HG03066 (cell line): ENCODE results near the gene NOL6.
"Not testable (repeated sequence)": the region's sequence is repeated elsewhere in the genome, so short reads cannot be mapped to it uniquely, and the experiment has no call there.

Source experiments
- ATAC-seq: cut with Tn5 transposase; IDR thresholded peaks from one replicate; pipeline ENCODE4 v1.9.1; 2021; ENCODE audit warnings: low read depth; ENCODE audit not compliant: unreplicated experiment

The NOL6 gene, protein sequence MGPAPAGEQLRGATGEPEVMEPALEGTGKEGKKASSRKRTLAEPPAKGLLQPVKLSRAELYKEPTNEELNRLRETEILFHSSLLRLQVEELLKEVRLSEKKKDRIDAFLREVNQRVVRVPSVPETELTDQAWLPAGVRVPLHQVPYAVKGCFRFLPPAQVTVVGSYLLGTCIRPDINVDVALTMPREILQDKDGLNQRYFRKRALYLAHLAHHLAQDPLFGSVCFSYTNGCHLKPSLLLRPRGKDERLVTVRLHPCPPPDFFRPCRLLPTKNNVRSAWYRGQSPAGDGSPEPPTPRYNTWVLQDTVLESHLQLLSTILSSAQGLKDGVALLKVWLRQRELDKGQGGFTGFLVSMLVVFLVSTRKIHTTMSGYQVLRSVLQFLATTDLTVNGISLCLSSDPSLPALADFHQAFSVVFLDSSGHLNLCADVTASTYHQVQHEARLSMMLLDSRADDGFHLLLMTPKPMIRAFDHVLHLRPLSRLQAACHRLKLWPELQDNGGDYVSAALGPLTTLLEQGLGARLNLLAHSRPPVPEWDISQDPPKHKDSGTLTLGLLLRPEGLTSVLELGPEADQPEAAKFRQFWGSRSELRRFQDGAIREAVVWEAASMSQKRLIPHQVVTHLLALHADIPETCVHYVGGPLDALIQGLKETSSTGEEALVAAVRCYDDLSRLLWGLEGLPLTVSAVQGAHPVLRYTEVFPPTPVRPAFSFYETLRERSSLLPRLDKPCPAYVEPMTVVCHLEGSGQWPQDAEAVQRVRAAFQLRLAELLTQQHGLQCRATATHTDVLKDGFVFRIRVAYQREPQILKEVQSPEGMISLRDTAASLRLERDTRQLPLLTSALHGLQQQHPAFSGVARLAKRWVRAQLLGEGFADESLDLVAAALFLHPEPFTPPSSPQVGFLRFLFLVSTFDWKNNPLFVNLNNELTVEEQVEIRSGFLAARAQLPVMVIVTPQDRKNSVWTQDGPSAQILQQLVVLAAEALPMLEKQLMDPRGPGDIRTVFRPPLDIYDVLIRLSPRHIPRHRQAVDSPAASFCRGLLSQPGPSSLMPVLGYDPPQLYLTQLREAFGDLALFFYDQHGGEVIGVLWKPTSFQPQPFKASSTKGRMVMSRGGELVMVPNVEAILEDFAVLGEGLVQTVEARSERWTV

DNA sequence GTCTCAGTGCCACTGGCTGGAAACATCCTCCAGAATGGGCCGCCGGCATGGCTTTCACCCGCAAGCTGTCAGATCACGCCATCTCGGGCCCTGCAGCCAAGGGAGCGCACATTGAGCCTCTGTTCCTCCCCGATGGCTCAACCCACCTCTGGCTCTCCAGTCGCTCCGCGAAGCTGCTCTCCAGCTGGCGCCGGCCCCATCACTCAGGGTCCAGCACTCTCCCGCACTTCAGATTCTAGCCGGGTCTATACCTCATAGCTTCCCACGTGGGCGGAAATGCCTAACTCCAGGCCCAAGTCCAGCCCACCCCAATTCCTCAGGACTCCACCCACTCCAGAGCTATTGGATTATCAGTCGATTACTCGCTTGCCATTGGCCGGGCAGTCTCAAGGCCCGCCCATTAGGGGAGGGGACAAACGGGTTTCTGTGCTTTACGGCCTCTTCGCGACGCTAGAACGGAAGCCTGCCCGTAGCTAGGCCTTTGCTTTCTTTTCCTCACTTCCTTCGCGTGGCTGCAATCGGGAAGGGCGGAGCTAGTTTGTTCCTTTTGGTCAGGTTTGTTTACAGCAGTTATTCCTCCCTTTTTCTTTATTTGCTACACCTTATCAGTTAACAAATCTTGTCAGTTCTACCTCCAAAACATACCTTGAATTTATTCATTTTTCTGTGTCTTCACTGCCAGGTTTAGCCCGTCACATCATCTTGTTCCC, at the start of gene NOL6:
NOL6 (minus strand) TSS at position 282 of the 710 bp plus-strand sequence; CDS start at position 200, 82 bp downstream.
- ATAC-seq: peak; percentile 98

DNA sequence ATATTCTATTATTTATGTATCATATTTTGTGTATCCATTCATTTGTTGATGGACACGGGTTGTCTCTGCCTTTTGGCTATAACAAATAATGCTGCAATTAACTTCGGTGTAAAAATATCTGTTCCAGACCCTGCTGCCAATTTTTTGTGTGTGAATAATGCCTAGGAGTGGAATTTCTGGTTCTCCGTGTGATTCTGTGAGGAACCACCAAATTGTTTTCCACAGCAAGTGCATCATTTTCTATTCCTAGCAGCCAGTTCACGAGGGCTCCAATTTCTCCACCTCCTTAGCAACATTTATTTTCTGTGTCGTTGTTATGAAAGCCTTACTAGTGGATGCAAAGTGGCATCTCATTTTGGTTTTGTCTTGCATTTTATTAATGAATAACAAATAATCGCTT, 48.1 kb upstream of the NOL6 start:
- not testable (repeated sequence) for ATAC-seq

DNA sequence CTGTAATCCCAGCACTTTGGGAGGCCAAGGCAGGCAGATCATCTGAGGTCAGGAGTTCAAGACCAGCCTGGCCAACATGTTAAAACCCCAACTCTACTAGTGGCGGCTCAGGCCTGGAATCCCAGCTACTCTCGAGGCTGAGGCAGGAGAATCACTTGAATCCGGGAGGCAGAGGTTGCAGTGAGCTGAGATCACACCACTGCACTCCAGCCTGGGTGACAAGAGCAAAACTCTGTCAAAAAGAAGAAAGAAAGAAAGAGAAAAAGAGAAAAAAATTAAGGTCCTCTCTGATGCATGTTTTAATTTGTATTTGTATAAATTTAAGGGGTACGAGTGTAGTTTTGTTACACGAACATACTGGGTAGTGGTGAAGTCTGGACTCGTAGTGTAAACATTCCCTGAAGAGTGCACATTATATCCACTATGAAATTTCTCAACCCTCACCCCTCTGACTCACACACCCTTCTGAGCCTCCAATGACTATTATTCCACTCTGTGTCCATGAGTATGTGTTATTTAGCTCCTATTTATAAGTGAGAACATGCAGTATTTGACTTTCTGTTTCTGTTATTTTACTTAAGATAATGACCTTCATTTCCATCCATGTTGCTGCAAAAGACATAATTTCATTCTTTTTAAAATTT, 44.3 kb upstream of the NOL6 start:
- ATAC-seq: not testable (repeated sequence)

DNA sequence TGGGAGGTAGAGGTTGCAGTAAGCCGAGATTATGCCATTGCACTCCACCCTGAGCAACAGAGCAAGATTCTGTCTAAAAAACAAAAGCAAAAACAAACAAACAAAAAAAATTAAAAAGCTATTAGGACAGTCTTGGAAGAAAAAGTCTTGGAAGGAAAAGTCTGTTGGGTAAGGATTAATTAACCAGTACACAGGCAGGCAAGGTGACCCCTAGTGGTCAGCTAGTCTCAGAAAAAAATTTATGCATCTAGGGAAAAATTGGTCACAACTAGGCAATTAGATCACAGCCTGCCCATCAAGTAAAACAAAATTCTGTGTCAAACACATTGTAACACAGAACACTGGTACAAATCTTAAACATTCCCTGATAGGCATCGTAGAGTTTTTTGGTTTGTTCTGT, 43.6 kb upstream of the NOL6 start:
- ATAC-seq: no peak

DNA sequence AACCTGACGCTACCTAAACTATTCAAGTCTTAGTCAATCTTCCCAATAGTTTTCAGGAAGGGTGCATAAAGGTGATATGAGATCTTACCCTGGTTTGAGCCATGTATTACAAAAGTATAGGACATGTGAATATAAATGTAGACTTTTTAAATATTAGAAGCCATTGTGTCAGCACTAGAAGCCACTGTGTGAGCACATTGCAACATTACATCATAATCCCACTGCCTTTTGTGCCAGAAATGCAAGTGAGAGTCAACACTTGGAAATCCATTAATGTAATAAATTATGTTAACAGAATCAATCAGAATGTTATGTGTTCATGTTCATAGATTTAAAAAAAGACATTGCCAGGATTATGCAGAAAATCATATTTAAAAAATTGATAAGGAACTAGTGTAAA, 42.7 kb upstream of the NOL6 start:
- not testable (repeated sequence) for ATAC-seq

DNA sequence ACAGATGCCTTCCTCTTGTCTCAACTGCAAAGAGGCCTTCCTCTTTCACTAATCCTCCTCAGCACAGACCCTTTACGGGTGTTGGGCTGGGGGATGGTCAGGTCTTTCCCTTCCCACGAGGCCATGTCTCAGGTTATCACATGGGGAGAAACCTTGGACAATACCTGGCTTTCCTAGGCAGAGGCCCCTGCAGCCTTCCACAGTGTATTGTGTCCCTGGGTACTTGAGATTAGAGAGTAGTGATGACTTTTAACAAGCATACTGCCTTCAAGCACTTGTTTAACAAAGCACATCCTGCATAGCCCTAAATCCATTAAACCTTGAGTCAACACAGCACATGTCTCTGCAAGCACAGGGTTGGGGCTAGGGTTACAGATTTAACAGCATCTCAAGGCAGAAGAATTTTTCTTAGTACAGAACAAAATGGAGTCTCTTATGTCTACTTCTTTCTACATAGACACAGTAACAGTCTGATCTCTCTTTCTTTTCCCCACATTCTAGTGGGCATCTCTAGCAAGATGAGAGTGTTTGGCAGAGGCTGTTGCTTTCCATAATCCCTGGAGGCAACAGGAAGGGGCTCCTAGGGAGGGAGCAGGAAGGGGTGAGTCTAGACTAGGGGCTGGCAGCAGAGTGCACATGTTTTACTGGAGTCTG, 41.7 kb upstream of the NOL6 start:
- ATAC-seq: not testable (repeated sequence)

DNA sequence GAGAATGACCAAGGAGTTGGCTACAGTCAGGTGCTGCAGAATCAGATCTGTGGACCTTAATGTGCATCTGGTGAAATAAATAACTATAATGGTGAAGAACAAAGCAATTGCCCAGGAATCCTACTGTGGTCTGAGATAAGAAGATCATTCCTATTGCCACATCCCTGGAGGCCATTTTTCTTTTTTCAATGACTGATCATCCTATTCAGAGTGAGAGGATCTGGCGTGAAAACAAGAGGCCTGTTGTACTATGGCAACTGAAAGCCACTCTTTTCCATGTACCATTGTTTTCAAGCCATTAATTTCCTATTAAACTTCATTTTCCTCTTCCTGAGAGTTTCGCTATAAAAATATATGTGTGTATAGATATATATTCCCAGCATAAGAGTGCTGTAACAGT, 38.8 kb upstream of the NOL6 start:
- ATAC-seq: not testable (repeated sequence)

DNA sequence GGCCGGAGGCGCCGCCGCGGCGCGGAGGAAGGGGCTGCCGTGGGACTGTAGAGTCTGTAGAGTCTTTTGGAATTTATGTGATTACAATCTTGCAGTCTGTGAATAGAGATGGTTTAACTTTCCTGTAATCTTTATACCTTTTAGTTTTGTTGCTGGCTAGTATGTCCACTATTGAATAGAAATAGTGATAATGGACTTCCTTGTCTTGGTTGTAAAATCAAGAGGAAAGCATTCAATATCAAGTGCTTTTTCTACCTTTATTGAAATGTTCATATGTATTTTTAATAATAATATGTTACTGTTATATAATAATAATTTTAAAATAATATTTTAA, 37.4 kb upstream of the NOL6 start:
- not testable (repeated sequence) for ATAC-seq

DNA sequence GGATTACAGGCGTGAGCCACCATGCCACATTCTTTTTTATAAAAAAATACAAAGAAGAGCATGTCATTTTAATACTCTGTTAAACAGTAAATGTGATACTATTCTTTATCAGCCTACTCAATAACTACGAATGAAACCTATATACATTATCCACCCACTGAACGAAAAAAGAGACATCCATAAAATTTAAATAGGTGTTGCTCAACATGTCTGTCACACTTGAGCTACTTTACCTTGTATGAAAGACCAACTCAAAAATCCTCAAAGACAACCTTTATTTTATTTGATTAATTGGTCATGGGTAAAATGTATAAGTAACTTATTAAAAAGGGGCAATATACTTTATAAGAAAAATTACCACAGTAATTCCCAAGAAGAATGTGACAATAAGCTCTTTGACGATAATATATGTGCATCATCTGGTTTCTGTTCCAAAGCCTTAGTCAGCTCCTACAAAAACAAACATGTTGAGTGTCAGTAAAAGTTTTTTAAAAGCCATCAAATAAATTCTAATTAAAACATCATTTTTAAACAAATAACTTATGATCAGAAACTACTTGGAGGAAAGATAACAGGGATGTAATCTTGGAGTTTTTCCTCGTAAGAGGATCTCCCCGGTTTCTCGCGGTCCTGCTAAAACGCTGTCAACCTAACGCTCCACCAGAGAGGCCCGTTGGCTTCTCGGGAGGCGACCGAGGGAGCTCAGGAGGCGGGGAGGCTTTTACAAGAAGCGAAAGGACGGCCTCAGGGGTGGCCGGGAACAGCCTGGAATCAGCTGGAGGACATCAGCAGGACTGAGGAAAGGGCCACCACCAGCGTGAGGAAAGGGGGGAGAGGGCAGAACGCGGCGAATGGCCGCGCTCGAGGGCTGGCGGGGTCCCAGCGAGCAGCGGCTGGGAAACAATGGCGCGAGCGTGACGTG, 36.8 kb upstream of the NOL6 start:
- no peak for ATAC-seq

DNA sequence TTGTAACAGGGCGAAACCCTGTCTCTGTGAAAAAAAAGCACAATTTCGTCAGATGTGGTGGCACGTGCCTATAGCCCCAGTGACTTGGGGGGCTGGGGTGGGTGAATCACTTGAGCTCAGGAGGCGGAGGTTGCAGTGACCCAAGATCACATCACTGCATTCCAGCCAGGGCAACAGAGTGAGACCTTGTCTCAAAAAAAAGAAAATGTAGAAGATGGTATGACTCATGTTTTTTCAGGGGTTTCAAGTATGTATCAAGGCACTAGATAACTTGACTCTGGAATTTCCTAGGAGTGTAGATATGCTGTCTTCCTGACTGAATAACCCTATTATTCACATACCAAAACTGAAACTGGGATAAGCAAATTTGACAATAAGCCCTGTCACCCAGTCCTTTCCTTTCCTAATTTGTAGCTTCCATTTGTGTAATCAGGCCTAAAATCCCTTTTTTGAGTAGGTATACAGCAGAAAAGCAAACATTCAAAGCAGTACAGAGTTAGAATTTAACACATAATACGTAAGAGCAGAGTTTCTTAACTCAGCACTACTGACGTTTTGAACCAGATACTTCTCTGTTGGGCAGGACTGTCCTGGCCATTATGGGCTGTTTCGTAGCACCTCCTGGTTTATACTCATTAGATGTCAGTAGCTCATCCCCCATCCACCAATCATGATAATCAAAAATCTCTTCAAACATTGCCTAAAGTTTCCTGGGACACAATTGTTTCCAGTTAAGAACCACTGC, 33.1 kb upstream of the NOL6 start:
- no peak for ATAC-seq

DNA sequence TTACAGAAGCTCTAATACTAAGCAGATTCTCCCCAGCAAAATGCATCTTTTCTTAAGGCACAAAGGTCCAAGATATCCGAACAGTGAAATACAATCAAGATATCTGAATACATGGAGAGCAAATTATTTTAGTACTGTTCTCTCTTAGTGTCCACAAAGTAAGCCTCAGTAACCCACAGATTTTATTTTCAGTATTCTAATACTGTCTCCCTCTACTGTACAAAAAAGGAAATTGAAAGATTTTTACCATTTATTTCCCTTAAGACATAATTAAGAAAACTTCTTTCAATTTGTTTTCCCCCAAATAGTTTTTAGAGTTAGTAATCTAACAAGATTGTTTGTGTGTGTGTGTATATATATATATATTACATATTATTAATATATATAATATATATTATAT, 24.7 kb upstream of the NOL6 start:
- ATAC-seq: no peak

DNA sequence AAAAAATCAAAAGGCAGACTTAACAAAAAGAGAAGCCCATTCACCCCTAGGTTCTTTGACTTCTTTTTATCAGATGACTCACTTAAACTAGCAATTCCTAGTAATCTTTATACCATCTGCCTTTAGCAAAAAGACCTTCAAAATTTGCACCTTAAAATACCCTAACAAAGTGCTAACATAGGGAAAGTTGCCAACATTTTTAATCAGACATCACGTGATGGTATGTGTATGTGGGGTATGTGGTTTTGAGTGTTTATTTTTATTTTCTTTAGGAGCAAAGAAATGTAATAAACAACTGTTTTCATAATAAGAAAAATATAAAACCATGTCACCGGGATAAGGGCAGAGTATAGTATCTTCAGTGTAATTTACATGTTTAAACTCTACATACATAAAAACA, 20.1 kb upstream of the NOL6 start:
- ATAC-seq: not testable (repeated sequence)

DNA sequence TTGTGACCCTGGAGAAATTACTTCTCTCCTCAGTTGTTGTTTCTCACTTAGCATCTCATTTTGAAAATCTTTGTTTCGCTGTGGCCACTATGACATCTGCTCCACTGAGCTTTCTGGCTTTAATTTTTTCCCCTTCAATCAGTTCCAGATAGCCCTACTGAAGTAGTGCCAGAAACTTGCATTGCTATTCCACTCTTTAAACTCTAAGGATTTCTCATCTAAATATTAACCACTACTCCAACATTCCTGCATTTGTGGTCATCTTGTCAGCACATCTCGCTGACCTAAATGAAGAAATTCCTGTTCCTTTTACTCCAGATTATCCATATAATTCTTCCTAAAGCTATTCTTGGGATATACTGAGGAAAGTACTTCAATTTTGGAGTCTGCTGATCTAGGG, 15.3 kb upstream of the NOL6 start:
- no peak for ATAC-seq

DNA sequence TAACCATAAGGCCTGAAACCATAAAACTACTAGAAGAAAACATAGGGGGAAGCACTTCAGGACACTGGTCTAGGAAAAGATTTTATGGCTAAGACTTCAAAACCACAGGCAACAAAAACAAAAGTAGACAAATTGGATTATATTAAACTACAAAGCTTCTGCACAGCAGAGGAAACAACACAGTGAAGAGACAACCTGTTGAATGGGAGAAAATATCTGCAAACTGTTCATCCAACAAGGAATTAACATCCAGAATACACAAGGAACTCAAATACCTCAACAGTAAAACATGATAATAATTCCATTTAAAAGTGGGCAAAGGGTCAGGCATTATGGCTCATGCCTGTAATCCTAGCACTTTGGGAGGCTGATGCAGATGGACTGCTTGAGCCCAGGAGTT, 11.6 kb upstream of the NOL6 start:
- not testable (repeated sequence) for ATAC-seq

DNA sequence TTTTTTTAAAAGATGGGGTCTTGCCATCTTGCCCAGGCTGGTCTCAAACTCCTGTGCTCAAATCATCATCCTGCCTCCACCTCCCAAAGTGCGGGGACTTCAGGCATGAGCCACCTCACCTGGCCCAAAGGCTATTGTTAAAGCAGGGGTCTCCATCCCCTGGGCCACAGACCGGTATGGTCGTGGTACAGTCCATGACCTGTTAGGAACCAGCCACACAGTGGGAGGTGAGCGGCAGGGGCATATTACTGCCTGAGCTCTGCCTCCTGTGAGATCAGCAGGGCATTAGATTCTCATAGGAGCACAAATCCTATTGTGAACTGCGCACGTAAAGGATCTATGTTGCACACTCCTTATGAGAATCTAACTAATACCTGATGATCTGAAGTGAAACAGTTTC, 7.3 kb upstream of the NOL6 start:
- ATAC-seq: no peak

DNA sequence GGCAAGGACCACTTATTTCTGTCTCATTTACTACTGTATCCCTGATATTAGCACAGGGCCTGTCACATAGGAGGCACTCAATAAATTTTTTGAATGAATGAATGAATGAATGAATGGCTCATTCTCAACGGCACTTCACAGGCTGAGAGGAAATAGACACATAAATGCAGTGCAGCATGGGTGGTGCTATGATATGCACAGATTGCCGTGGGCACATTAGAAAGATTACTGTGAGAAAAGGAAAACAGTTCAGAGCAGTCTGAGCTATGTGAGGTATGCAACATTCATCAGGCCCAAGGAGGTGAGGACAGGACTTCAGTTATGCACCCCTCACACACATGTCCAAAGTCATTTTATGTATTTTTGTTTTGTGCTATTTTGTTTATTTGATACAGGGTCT, 6.4 kb upstream of the NOL6 start:
- ATAC-seq: no peak

DNA sequence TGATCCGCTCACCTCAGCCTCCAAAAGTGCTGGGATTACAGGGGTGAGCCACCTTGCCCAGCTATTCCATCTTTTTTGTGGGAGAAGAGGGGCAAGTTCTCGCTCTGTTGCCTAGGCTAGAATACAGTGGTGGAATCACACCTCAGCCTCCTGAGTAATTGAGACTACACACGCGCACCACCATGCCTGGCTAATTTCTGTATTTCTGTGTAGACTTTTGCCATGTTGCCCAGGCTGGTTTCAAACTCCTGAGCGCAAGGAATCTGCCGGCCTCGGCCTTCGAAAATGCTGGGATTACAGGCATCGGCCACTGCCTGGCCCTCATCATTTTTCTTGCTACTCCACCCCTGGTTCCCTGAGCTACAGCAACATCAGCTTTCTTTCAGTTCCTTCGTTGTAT, 2.8 kb upstream of the NOL6 start:
- no peak for ATAC-seq

DNA sequence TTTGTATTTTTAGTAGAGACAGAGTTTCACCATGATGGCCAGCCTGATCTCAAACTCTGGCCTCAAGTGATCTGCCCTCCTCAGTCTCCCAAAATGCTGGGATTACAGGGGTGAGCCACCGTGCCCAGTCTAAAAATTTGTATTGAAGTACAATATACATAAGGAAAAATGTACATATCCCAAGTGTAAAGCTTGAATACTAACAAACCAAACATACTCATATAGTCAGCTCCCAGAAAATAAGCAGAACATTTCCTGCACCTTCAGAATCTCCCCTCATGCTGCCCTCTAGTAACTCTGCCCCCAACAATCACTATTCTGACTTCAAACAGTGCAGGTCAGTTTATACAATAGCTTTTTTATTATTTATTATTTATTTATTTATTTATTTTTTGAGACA, 1.6 kb upstream of the NOL6 start:
- ATAC-seq: no peak
